Activated CD4-positive, alpha-beta T cell treated with anti-CD3 and anti-CD28 coated beads for 36 hours (primary cell): ENCODE data around the gene TINCR. TPM values are rescaled to one million over a fixed set of nuclear protein-coding genes. Genes with fewer than 3 reads are reported as not detected.

Experiments
- total RNA-seq, 2 experiments: library from RNA; stranded (reverse); gene quantifications; one replicate each; pipeline ENCODE4 v1.2.3, GENCODE V29; 2021

TINCR gene
- total RNA-seq, 2 experiments from 2014 or later, result 0.23 to 0.27 TPM

Other genes starting within 250 kb of the TINCR start
- gene PTPRS, start 227.1 kb downstream of the TINCR start, total RNA-seq, result 1 to 10 TPM; 1.8 TPM
- not detected for gene ZNRF4, start 112.5 kb downstream of the TINCR start, total RNA-seq
- gene SAFB2, start 54.8 kb upstream of the TINCR start, total RNA-seq, result 10 to 100 TPM; 65.0 to 78.6 TPM
- gene SAFB, start 55.1 kb upstream of the TINCR start, total RNA-seq, result 100 to 1,000 TPM; 100 to 118 TPM
- gene MICOS13, start 112.6 kb upstream of the TINCR start, total RNA-seq, result 10 to 100 TPM; 50.9 to 52.1 TPM
- 1 to 10 TPM; 2.0 to 3.2 TPM for gene HSD11B1L, start 113.1 kb upstream of the TINCR start, total RNA-seq
- 1,000 to 10,000 TPM; 1,452 to 1,530 TPM for gene RPL36, start 122.3 kb upstream of the TINCR start, total RNA-seq
- gene LONP1, start 152.2 kb upstream of the TINCR start, total RNA-seq, result 100 to 1,000 TPM; 287 to 315 TPM
- gene CATSPERD, start 152.7 kb upstream of the TINCR start, total RNA-seq, result not detected
- gene PRR22, start 216.8 kb upstream of the TINCR start, total RNA-seq, result 1 to 10 TPM; 5.3 to 5.4 TPM
- gene DUS3L, start 223.2 kb upstream of the TINCR start, total RNA-seq, result 10 to 100 TPM; 59.4 to 63.9 TPM
- under 1 TPM; 0.21 to 0.32 TPM for gene NRTN, start 237.1 kb upstream of the TINCR start, total RNA-seq